HL-60 (cell line): Measurements from ENCODE around the gene SETDB2.
A peak's percentile ranks its signal among the peaks of the same experiment; 100 is the strongest.

ENCODE experiments used
- GABPA ChIP-seq: IDR thresholded peaks from 2 replicates; pipeline ENCODE4 v1.6.1; 2012; ENCODE audit warnings: low read depth
- POLR2AphosphoS5 ChIP-seq: IDR thresholded peaks from 2 replicates; pipeline ENCODE4 v1.6.1; 2012; ENCODE audit warnings: low read depth
- REST ChIP-seq: IDR thresholded peaks from 2 replicates; pipeline ENCODE4 v1.6.1; 2012; ENCODE audit warnings: low read depth; ENCODE audit not compliant: insufficient replicate concordance
- TF ChIP-seq, protein P1 (sequence below): IDR thresholded peaks from one replicate; pipeline ENCODE4 v1.5.1; 2011; ENCODE audit warnings: low read length, control low read depth, inconsistent platforms; ENCODE audit not compliant: insufficient read depth

DNA sequence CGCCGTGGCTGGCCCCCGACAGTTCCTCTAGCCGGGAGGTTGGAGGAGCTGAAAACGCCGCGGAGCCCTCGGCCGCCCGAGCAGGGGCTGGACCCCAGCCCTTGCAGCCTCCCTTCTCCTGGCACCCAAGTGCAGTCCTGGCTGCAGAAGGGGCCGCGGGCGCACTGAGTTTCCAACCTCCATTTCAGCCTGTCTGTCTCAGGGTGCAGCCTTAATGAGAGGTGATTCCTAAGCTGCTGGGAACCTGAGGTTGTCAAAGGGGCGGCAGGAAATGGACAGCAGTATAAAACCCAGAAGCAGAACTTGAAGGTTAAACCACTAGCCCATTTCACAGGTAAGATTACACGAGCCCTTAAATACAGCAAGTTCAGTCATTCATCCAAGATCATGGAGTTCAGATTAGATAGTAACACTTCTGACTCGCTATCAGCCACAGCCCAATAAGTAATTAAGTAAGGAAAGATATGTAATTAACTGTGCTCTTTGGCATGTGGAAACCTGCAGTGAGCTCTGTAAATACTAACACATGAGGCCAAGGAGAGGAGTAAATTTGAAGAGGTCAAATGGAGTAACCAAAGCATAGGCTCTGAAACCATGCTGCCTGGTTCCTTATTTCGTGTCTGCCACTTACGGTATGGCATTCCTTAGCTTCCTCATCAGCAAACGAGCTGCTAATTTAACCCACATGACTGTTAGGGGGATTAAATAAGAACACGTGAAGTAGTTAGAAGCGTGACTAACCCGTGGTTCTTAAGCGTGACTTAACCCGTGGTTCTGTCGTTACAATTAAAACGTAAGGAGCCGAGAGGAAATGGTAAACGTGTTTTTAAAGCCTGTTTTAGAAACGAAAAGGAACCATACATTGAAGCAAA, 686 bp downstream of the SETDB2 start:
- TF ChIP-seq, protein P1, sequence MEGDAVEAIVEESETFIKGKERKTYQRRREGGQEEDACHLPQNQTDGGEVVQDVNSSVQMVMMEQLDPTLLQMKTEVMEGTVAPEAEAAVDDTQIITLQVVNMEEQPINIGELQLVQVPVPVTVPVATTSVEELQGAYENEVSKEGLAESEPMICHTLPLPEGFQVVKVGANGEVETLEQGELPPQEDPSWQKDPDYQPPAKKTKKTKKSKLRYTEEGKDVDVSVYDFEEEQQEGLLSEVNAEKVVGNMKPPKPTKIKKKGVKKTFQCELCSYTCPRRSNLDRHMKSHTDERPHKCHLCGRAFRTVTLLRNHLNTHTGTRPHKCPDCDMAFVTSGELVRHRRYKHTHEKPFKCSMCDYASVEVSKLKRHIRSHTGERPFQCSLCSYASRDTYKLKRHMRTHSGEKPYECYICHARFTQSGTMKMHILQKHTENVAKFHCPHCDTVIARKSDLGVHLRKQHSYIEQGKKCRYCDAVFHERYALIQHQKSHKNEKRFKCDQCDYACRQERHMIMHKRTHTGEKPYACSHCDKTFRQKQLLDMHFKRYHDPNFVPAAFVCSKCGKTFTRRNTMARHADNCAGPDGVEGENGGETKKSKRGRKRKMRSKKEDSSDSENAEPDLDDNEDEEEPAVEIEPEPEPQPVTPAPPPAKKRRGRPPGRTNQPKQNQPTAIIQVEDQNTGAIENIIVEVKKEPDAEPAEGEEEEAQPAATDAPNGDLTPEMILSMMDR = no peak
- TF ChIP-seq POLR2AphosphoS5 (peak; percentile 94), REST (peak; percentile 56), GABPA (no peak; the same call in 1 of the 2 replicates)
